ES-I3 (cell line): ENCODE data around the gene ARHGEF28.

ENCODE experiments used
- H3K36me3 ChIP-seq: 2 replicates; pipeline ENCODE4 v1.6.1; 2013; ENCODE audit warnings: mild to moderate bottlenecking, low read length, control low read depth, moderate library complexity; ENCODE audit not compliant: insufficient read depth
- H3K4me1 ChIP-seq: 2 replicates; pipeline ENCODE4 v1.6.1; 2013; ENCODE audit warnings: mild to moderate bottlenecking, control low read depth, low read length; ENCODE audit not compliant: insufficient read depth
- H3K9ac ChIP-seq: 2 replicates; pipeline ENCODE4 v1.6.1; 2013; ENCODE audit warnings: low read depth, mild to moderate bottlenecking, low read length, moderate library complexity
- H3K9me3 ChIP-seq: 2 replicates; pipeline ENCODE4 v1.6.1; 2013; ENCODE audit warnings: mild to moderate bottlenecking, low read length, moderate library complexity; ENCODE audit not compliant: control insufficient read depth, insufficient read depth

Gene ARHGEF28

DNA sequence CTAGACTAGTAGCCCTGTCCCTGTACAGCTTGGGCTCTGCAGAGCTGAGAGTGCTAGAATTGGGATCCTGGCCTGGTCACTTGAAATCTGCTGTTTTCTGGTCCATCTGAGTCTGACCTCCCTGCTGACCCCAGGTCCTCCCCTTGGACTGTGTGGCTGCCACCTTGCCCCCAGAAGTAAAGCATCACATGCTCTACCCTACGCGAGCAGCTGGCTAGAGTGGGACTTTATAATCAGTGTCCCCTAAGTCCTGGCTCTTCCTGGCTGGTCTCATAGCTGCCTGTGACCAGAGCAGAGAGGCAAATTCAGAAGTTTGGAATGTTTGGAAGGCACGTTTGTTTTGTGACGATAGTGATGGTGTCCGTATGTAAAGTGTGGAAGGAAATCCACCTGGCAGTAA, 81.0 kb downstream of the ARHGEF28 start:
- no peaks in the 10 kb centered on the region for H3K4me1 ChIP-seq
- no peaks in the 10 kb centered on the region for H3K9me3 ChIP-seq
- H3K36me3 ChIP-seq, result no peaks in the 10 kb centered on the region
- H3K9ac ChIP-seq, result no peak overlapping the region

- H3K9me3 ChIP-seq, result no peaks in the 10 kb centered on the region
- H3K9ac ChIP-seq, result no peak overlapping the region
- no peaks in the 10 kb centered on the region for H3K4me1 ChIP-seq
- H3K36me3 ChIP-seq, result no peaks in the 10 kb centered on the region
These were observed 83.6 kb downstream of the ARHGEF28 start for GRCh38 chr5:73709536-73710129.

DNA sequence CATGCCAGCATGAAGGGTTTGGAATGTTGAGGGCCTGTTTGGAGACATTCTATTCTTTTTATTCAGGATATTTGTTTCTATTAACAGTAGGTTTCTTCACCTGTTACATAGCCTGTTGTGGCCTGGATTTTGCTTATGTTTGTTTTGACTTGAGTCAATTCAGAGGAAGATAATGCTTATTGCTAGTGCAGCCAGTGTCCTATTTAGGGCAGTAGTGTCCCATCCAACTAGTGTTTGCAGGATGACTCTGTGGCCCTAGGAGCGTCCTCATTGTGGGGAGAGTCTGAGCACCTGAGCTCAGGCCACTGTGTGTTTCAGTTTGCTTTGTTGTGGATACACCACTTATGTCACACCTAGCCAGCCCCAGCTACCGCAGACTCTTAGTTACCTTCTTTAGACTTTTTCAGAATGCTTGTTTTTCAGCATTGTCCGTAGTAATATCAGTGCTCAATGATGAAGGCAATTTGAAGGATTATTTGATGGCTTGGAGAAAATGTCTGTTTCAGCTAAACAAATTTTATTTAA, 90.3 kb downstream of the ARHGEF28 start:
- Histone ChIP-seq H3K9me3 (no peaks in the 10 kb centered on the region), H3K9ac (no peak overlapping the region), H3K4me1 (no peaks in the 10 kb centered on the region), H3K36me3 (no peaks in the 10 kb centered on the region)

DNA sequence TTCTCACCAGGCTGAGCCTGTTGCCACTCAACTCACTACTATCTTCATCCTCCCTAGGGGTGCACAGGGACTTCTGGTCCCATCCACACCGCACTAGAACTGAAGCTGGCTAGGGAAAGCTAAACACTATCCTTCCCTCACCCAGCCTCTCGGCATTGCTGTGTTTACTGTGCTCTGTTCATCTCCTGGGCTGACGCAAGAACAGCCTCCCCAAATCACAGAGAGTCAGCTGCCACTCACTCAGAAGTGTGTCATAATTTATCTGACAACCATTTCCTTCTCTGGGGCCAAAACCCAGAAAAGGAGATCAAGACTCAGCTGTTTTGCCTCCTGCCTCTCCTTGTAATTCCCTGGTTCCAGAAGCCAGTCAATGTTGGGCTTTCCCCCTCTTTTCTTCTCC, 92.8 kb downstream of the ARHGEF28 start:
- no peaks in the 10 kb centered on the region for H3K4me1 ChIP-seq
- no peaks in the 10 kb centered on the region for H3K9me3 ChIP-seq
- no peaks in the 10 kb centered on the region for H3K36me3 ChIP-seq
- no peak overlapping the region for H3K9ac ChIP-seq

- no peaks in the 10 kb centered on the region for H3K9me3 ChIP-seq
- no peak overlapping the region for H3K9ac ChIP-seq
- H3K4me1 ChIP-seq, result no peaks in the 10 kb centered on the region
- H3K36me3 ChIP-seq, result no peaks in the 10 kb centered on the region
These were observed 93.6 kb downstream of the ARHGEF28 start for GRCh38 chr5:73719632-73720031.

GRCh38 chr5:73722231-73722630, 96.2 kb downstream of the ARHGEF28 start:
- H3K4me1 ChIP-seq, result no peaks in the 10 kb centered on the region
- H3K9me3 ChIP-seq, result no peaks in the 10 kb centered on the region
- H3K36me3 ChIP-seq, result no peaks in the 10 kb centered on the region
- H3K9ac ChIP-seq, result no peak overlapping the region

DNA sequence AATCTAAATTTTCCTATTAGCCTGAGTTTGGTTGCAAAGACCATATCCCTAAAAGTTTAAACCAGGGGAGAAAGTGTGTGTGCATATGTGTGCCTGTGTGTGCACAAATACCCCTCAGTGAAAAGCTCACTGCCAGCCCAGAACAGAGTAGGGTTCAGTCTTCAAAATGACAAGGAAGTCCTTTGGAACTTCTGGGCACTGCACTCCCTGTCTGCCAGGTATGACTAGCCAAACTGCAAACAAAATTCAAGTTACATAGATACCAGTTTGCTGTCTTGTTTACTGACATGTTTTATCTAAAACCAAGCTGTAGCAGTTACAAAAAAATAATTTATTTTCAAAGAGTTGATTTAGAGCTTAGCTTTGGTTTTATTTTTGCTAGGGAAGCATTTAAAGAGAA, 100.1 kb downstream of the ARHGEF28 start:
- no peaks in the 10 kb centered on the region for H3K36me3 ChIP-seq
- no peaks in the 10 kb centered on the region for H3K4me1 ChIP-seq
- no peak overlapping the region for H3K9ac ChIP-seq
- H3K9me3 ChIP-seq, result no peaks in the 10 kb centered on the region

- no peaks in the 10 kb centered on the region for H3K9me3 ChIP-seq
- no peaks in the 10 kb centered on the region for H3K36me3 ChIP-seq
- no peaks in the 10 kb centered on the region for H3K4me1 ChIP-seq
- H3K9ac ChIP-seq, result no peak overlapping the region
These were observed 100.7 kb downstream of the ARHGEF28 start for GRCh38 chr5:73726606-73727231.

DNA sequence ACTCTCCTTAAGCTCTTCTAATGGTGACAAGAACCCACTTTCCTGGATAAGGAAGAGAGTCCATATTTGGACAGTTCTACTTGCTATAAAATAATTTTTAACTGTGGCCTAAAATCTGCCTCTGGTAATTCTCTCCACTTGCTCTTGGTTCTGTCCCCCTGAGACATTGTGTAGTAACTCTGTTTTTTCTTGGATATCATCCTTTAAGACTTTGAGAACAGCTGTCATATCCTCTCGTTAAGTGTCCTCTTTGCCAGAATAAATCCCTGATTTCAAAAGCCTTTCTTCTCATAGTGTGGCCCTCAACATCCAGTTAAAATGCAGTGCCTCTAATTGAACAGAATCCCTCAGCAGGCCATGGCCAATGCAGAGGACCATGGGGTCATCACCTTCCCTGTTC, 101.5 kb downstream of the ARHGEF28 start:
- H3K9ac ChIP-seq, result no peak overlapping the region
- H3K4me1 ChIP-seq, result no peaks in the 10 kb centered on the region
- no peaks in the 10 kb centered on the region for H3K9me3 ChIP-seq
- H3K36me3 ChIP-seq, result no peaks in the 10 kb centered on the region

GRCh38 chr5:73728493-73729273, 102.7 kb downstream of the ARHGEF28 start:
- H3K9ac ChIP-seq, result no peak overlapping the region
- no peaks in the 10 kb centered on the region for H3K4me1 ChIP-seq
- no peaks in the 10 kb centered on the region for H3K36me3 ChIP-seq
- no peaks in the 10 kb centered on the region for H3K9me3 ChIP-seq

- H3K9ac ChIP-seq, result no peak overlapping the region
- no peaks in the 10 kb centered on the region for H3K36me3 ChIP-seq
- no peaks in the 10 kb centered on the region for H3K9me3 ChIP-seq
- no peaks in the 10 kb centered on the region for H3K4me1 ChIP-seq
These were observed 103.3 kb downstream of the ARHGEF28 start for GRCh38 chr5:73729329-73729728.

- Histone ChIP-seq H3K4me1 (no peaks in the 10 kb centered on the region), H3K9me3 (no peaks in the 10 kb centered on the region)
These were observed 106.0 kb downstream of the ARHGEF28 start for GRCh38 chr5:73732045-73732444.

GRCh38 chr5:73733219-73733618, 107.2 kb downstream of the ARHGEF28 start:
- Histone ChIP-seq H3K4me1 (no peaks in the 10 kb centered on the region), H3K9me3 (no peaks in the 10 kb centered on the region), H3K36me3 (no peaks in the 10 kb centered on the region), H3K9ac (no peak overlapping the region)

More at GRCh38 chr5:73732045-73732444, 106.0 kb downstream of the ARHGEF28 start:
- no peak overlapping the region for H3K9ac ChIP-seq
- no peaks in the 10 kb centered on the region for H3K36me3 ChIP-seq

- Histone ChIP-seq H3K36me3 (no peaks in the 10 kb centered on the region), H3K9me3 (no peaks in the 10 kb centered on the region)
These were observed 109.2 kb downstream of the ARHGEF28 start for GRCh38 chr5:73735032-73735734.

More at GRCh38 chr5:73735032-73735734, 109.2 kb downstream of the ARHGEF28 start:
- no peak overlapping the region for H3K9ac ChIP-seq
- H3K4me1 ChIP-seq, result no peaks in the 10 kb centered on the region
